Fibroblast of peridontal ligament (primary cell): Measurements from ENCODE around the gene MRAP.
A peak's percentile ranks its signal among the peaks of the same experiment; 100 is the strongest.
"Not testable (repeated sequence)": the region's sequence is repeated elsewhere in the genome, so short reads cannot be mapped to it uniquely, and the experiment has no call there.

Experiments
- DNase-seq: peaks from one replicate; pipeline ENCODE4 v3.0.0-alpha.2; 2010; ENCODE audit errors: extremely low read depth

MRAP gene

DNA sequence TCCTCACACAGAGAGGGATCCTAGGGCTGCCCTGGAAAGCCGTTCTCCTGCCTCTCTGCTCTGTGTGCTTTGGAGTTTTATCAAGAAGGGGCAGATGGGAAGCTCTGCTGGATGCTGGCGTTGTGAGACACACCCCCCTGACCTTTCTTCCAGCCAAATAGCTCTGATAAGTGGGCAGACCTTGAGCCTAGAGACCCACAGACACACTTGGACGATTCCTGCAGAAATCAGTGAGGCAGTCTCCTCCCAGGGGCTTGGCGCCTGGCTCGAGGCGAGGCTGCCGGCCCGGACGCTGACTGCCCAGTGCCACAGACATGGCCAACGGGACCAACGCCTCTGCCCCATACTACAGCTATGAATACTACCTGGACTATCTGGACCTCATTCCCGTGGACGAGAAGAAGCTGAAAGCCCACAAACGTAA, at the start of gene MRAP:
Gene MRAP, plus strand, starts transcription at position 198 of the 424 bp plus-strand sequence. Its CDS starts 117 bp downstream, at position 315.
- DNase-seq = no peak

DNA sequence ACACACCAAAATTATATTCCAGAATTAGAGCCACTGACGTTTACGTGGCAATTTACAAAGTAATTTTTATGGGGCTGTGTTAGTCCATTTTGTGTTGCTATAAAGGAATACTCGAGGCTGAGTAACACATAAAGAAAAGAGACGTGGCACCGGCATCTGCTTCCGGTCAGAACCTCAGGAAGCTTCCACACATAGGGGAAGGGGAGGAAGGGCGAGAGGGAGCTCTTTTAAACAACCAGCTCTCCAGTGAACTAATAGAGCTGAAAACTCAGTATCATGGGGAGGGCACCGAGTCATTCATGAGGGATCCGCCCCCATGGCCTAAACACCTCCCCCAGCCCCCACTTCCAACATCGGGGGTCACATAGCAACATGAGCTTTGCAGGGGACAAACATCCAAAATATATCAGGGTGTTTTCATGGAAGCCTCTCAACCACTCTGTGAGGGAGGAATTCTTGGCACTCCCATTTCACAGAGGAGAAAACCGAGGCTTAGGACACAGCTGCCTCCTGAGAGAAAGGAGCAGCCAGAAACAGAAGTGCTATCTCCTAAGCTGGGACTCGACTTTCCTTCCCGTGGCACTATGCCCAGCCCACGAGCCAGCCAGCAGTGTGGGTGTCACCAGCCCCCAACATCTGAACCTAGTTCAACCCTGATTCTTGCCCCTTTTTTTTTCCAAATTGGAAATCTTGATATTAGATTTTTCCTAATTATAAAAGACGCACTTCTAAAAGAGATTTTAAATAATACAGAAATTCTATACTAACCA, 49.0 kb upstream of the MRAP start:
- no peak for DNase-seq

DNA sequence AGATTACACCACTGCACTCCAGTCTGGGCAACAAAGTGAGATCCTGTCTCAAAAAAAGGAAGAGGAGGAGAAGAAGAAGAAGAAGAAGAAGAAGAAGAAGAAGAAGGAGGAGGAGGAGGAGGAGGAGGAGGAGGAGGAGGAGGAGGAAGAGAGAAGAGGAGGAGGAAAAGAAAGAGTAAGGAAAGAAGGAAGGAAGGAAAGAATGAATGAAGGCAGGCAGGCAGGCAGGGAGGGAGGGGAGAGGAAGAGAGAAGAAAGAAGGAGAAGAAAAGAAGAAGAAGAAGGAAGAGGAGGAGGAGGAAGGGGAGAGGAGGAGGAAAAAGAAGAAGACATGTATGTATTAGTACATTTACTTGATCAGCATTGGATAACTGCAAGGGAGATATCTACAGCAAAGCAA, 46.5 kb upstream of the MRAP start:
- DNase-seq = no peak

DNA sequence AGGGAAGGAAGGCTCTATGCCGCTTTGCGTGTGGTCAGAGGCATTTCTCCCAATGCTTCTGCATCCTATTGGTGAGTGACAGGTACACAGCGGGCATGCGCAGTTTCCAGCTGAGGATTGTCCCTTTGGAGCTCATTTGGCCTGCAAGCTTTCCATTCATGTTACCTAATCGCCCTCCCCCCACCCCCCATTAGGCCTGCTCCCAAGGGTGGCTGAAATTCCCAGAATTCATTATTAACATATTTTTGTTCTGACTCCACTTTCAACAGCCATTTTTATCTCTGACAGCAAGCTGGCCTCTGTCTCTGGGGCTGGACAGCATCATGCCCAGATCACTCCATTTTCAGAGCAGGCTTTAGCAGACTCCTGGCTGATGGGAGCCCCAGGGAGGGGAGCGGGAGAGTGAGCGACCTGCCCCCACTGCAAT, 45.4 kb upstream of the MRAP start:
- DNase-seq = peak; percentile 7

DNA sequence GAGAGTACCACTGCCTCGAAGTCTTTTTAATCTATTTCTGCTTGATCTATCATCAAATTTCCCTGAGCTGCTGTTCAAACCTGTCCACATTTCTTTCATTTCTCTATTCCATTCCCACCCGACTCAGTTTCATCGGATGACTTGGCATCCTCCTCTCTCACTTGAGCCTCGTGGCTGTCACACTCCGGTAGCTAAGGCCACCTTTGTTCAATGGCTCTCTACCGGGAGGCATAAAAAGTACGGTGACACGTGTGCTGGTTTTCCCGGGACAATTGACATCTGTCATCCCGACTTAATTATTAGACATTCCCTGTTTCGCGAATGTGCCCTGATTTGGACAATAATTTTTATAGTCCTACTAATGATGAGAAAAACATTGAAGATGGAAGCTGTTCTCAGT, 42.4 kb upstream of the MRAP start:
- DNase-seq = no peak

DNA sequence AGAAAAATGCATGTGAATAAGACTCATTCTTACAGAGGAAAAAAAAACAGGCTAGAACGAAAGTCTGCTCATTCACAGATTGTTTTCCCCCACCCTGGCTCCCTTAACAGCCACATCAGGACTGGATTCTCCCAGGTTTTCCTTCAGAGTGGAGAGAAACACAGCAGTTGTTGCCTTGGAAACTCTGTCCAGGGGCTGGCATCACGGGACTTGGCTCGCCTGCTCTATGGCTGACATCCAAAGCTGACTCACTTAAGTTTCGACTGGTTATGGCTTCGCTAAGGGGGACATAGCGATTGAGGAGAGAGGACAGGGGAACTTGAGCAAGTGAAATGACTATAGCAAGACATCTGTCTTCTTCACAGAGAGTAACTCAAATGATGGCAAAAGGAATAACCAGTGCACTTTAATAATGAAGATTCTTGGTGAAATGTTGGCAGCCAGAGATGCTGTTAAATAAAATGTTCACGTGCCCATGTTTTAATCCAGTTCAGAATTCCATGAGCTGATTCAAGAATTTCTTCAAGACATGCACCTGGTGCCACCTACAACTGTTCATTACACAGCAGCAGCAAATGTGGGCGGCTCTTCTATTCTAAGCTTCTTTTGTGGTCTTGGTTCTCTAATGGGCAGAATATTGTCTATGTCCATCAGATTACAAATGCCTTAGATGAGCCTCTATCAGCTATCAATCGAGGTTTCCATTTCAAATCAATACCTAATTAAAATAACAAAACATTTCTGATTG, 41.6 kb upstream of the MRAP start:
- peak; percentile 95 for DNase-seq

DNA sequence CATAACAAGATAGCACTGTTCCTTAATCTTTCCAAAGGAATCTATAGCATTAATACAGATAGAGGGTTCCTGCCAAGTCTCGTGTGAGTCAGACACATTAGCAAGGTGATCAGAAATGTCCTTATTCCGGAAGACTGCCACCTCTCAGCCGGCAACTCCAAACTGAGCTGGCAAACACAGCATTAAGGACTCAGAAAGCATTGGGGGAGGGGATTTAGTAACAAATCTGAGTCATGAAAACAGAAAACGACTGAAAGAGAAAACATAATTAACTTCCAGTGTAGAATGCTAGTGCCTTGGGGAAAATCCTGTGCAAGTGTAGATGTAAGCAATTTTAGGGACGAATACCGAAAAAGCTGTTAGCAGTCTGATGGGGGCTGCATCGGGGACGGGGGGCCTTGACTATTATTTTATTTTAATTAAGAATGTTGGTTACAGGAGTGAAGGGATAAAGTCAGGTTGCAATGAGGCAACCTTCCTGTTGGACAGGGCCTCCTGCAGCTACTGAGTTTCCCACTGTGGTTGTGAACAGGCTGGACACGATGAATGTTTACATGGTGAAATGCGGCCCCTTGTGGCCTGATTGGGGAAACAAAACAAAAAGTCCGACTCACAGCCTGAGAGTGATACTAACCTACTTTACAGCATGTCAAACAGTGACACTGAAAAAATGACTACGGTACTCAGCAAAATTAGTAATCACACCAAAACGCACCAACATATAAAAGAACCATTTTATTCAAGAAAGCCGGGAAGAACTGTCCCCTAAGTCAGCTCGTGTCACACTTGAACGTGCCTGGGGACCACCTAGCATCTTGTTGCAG, 40.5 kb upstream of the MRAP start:
- DNase-seq = peak; percentile 88

DNA sequence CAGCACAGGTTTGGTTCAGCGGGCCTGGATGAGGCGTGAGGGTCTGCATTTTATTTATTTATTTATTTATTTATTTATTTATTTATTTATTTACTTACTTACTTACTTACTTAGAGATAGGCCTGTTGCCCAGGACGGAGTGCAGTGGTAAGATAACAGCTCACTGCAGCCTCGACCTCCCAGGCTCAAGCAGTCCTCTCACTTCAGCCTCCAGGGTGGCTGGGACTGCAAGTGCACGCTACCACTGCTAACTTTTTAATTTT, 39.9 kb upstream of the MRAP start:
- not testable (repeated sequence) for DNase-seq

DNA sequence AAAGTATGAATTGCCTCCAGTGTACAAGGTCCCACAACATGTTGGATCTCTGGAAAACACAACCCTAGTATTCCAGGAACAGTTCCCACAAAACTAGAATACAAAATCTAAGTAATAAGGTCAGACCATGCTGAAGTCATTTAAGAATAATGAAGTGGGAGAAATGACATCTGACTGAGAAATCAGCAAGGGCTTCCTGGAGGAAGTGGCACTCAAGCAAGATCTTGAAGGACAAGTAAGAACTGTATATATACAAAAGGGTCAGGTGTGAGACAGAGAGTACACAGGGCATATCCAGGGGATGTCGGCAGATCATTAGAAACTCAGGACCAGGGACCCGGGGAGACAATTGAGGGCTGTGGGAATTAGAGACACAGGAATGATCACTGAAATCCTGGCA, 38.5 kb upstream of the MRAP start:
- DNase-seq = no peak

DNA sequence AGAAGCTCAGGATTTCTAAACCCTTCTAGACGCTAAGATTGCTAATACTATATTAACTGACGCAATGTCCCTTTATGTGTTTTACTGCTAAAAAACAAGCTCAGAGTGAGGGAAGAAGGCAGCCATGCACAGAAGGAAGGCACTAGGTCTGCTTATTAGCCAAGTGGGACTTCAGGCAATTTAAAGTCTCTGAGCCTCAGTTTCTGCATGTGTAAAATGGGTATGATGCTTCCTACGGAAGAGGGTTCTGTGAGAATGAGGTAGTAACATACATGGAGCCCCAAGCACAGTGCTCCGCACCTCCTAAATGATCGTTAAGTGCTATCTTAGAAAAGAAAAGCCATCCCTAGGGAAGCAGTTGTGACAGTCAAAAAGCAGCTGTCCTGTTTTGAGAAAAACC, 36.7 kb upstream of the MRAP start:
- no peak for DNase-seq

DNA sequence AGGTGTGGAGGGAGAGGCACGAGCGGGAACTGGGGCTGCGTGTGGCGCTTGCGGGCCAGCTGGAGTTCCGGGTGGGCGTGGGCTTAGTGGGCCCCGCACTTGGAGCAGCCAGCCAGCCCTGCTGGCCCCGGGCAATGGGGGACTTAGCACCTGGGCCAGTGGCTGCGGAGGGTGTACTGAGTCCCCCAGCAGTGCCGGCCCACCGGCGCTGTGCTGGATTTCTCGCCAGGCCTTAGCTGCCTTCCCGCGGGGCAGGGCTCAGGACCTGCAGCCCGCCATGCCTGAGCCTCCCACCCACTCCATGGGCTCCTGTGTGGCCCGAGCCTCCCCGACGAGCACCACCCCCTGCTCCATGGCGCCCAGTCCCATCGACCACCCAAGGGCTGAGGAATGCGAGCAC, 33.3 kb upstream of the MRAP start:
- not testable (repeated sequence) for DNase-seq

DNA sequence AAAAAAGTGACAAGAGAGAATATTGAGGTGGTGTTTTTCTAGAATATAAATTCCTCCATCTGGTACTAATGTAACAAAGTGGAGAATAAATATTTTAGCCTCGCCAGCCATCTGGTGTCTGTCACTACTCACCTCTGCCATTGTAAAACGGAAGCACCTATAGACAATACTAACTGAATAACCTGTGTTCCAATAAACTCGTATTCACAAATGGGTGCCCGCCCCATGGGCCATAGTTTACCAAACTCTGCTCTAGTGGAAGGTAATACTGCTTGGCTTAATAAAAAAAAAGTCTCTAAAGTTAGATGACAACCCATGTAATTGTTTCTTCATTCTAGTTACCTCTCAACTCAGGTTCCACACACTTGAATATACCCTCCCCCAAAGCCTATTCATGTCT, 27.9 kb upstream of the MRAP start:
- no peak for DNase-seq

DNA sequence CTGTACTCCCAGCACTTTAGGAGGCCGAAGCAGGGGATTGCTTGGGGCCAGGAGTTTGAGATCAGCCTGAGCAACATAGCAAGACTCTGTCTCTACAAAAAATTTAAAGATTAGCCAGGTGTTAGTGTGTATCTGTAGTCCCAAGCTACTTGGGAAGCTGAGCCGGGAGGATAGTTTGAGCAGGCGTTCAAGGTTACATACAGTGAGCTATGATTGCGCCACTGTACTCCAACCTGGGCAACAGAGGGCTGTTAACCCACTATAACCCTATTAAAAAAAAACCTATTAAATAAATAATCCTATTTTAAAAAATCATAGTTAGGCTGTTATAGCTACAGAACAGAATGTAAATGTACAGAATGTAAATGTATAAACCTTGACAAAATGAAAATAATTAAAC, 22.0 kb upstream of the MRAP start:
- no peak for DNase-seq

DNA sequence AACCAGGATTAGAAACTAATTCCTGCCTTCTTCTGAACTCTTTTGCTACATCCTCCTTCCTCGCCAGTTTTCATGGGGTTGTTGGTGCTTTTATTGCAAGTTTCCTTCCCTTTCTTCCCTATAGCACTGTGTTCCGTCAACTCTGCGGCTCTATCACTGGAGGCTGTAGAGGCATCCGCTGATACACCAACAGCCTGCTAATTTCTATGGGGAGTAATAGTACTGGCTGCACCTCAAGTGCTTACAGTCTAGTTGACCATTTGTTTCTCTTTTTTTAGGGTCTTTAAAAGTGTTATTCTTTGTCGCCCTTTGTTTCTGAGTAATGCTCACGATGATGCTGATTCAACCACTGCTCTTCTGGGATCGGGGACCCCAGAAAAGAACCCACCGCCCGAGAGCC, 20.6 kb upstream of the MRAP start:
- DNase-seq = no peak

DNA sequence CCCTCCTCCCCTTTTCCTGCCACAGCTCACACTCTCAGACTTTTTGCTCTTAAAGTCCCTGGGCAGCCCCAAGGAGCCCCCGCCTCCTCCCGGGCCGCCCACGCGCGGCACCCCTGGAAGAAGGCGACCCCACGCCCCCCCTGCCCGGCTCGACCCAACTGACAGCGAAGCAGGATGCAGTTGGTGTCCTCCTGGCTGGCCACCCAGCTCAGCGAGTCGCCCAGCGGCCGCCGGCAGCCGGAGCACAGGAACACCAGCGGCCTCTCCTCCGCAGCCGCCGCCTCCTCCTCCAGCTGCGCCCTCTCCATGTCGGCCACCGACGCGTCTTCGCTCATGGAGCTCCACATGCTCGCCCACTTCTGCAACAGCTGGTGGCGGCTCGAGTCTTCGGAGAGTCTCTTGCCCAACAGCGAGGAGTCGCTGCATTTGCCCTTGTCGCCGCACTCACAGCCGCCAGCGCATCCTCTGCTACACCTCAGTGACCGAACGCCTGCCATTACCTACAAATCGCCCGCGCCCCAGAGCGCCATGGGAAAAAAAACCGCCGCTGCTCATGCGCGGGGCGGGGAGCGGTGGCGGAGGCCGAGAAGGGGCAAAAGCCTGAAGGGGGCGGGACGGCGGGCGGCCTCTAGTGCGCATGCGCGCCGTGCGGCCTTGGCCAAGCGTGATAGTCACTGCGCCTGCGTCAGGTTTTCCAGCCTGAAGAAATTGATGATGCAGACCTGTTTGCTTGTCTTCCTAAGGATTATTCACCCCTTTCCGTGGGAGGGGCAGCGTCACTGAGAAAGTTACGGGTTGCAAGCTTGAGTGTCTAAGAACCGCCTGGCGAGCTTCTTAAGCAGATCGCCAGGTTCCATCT, 19.9 kb upstream of the MRAP start, which contains the start of gene MIS18A:
Gene MIS18A, minus strand, starts transcription at position 532 of the 859 bp plus-strand sequence. Its CDS starts 35 bp downstream, at position 497.
- peak; percentile 92 for DNase-seq

DNA sequence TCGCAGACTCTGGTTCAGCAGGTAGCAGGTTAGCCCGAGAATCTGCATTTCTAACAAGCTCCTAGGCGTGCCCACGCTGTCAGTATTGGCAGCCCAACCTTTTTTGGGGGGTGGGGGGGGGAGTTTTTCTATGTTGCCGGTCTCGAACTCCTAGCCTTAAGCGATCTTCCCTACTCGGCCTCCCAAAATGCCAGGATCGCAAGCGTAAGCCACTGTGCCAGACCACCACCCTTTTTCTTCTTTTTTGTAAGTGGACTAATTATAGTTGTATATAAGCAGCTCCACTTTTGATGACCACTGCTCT, 19.3 kb upstream of the MRAP start:
- no peak for DNase-seq

DNA sequence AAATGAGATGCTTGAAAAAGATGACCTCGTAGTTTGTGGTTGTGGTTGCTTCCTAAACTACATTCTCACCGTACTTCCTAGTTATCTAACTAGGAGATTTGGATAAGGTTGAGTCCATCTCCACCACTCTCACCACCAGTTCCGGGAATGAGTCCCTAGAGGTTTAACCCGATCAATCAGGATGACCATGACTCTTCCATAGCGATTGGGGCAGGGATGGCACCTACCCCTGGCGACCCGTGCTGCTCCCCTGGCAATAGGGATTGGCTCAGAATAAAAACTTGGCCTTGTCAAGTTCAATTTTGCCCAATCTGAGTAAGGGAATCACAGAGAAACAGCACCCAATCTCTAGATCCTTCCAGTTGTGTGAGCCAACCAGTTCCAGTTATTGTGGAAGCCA, 17.1 kb upstream of the MRAP start:
- no peak for DNase-seq

DNA sequence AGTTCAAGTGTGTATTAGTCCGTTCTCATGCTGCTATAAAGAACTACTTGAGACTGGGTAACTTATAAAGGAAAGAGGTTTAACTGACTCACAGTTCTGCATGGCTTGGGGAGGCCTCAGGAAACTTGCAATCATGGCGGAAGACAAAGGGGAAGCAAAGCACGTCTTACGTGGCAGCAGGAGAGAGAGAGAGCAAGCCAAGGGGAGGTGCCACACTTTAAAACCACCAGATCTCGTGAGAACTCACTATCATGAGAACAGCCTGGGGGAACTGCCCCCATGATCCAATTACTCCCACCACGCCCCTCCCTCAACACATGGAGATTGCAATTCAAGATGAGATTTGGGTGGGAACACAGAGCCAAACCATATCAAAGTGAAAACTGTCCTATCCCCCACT, 15.7 kb upstream of the MRAP start:
- DNase-seq = no peak

DNA sequence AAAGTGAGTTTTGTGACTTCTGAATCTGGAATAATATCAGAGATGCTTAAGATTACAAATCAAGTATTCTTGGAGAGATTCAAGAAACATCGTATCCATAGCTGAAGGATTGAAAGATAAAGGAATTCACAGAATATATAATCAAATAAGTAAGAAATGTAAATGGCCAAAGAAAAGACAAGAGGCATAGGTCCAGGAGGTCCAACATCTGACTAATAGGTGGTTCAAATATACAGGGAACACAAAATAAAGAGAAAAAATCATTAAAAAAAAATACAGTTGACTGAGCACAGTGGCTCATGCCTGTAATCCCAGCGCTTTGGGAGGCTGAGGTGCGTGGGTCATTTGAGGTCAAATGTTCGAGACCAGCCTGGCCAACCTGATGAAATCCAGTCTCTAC, 13.2 kb upstream of the MRAP start:
- DNase-seq = no peak

DNA sequence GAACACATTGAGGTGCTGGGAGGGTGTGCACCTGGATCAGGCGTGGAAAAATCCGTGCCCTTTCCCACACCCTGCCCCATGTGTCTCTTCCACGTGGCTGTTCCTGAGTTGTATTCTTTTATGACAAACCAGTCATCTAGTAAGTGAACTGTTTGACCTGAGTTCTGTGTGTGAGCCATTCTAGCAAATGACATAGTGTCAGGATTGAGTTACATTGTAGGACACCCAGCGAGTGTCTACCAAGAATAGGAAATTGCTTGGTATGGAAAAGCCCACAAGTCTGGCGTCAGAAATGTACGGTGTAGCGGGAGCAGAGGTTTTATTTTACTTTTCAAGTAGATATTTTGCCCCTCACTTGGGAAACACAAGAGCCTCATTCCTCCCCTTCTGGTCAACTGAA, 1.2 kb upstream of the MRAP start:
- no peak for DNase-seq

DNA sequence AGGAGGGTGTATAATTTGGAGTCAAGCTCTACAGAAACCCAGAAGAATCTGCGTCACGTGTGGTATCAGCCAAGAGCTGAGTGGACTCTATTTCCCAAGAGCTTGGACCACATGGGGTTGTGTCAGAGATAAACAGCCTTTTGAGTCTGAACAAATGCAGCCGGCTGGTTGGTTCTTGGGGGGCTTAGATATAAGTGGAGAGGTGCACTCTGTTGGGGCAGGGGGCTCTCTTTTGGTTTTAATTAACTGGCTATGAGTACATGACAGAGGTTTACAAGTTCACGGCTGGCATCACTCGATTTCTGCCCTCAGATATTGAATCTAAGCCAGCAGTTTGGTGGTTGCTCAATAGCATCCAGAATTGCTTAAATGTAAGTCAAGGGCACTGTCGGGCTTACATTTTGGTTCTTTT, 501 bp upstream of the MRAP start:
- peak; percentile 31 for DNase-seq

DNA sequence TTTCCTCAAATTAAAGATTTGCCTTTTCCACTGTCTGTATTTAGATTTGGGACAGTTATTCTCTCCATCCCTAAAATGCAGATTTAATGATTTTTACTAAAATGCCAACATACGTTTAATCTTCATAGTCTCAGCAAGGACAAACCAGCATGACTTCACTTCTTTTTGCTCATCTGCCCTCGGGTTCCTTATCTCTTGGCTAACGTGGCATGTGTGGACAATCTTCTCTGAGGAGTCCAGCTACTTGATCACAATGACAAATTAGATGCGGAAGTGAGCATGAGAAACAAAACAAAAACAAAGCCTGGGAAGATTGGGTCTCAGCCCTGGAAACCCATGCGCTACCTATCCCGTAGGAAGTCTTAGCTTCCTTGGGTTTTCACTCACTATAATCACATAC, 1.0 kb downstream of the MRAP start:
- no peak for DNase-seq
